Measurements from ENCODE around the gene ROBO1.

GRCh38 chr3:79514069-79514468 lies 253.7 kb downstream of the ROBO1 start:
- no peak for TF ChIP-seq CTCF (IDR thresholded peaks at IDR 0.05)
- TF ChIP-seq POLR2A (IDR thresholded peaks at IDR 0.05): no peak
